Thoracic aorta (tissue), 2 donors: ENCODE data around the gene TPSAB1. TPM values are rescaled to one million over a fixed set of nuclear protein-coding genes. Genes with fewer than 3 reads are reported as not detected.

Experiments
- ATAC-seq: fragments of 150-250 bp; one replicate; pipeline ENCODE4 v1.8.0; 2017; ENCODE audit warnings: low read depth; ENCODE audit not compliant: insufficient number of reproducible peaks, low FRiP score
- DNase-seq: peaks from one replicate; pipeline ENCODE4 v3.0.0-alpha.2; 2020; ENCODE audit warnings: low spot score
- H3K27ac ChIP-seq, 2 donors: fragments of 200-600 bp; sonication (generic); 1 replicate in 1 of 2; 2 replicates in 1 of 2; pipeline ENCODE4 v1.5.1; 2016; ENCODE audit warnings: mild to moderate bottlenecking in 2 of 2, moderate library complexity in 2 of 2
- H3K27me3 ChIP-seq: fragments of 200-600 bp; sonication (generic); replicated peaks from 2 replicates; pipeline ENCODE4 v1.6.0; 2016; ENCODE audit warnings: mild to moderate bottlenecking; ENCODE audit not compliant: insufficient read depth
- H3K36me3 ChIP-seq: fragments of 200-600 bp; sonication (generic); one replicate; pipeline ENCODE4 v1.5.1; 2016
- H3K4me1 ChIP-seq, 2 donors: fragments of 200-600 bp; sonication (generic); 1 replicate in 1 of 2; 2 replicates in 1 of 2; pipeline versions ENCODE4 v1.5.1 to v1.6.0; 2016; ENCODE audit warnings: low read depth in 2 of 2, mild to moderate bottlenecking in 1 of 2; ENCODE audit not compliant: control insufficient read depth in 1 of 2
- H3K4me3 ChIP-seq: fragments of 200-600 bp; sonication (generic); 2 replicates; pipeline ENCODE4 v1.5.1; 2016; ENCODE audit warnings: mild to moderate bottlenecking
- H3K9me3 ChIP-seq: fragments of 200-600 bp; sonication (generic); 2 replicates; pipeline ENCODE4 v1.5.1; 2016
- CTCF ChIP-seq: fragments of 200-600 bp; sonication (generic); IDR thresholded peaks from one replicate; pipeline ENCODE4 v1.5.1; 2019; ENCODE audit warnings: antibody characterized with exemption
- total RNA-seq, 2 donors: library from RNA; depleted of rRNA; stranded (reverse); fragments of >200 nt; gene quantifications; one replicate each; pipeline versions ENCODE4 v1.1.0 to v1.2.3, GENCODE V29; 2016

The TPSAB1 gene
- total RNA-seq, 2 donors from 2014 or later, result 26.0 to 164 TPM

GRCh38 chr16:1221628-1222552, 18.6 kb upstream of the TPSAB1 start:
- Histone ChIP-seq H3K4me3 (no peak overlapping the region), H3K9me3 (no peaks in the 10 kb centered on the region), H3K27me3 (no peaks in the 10 kb centered on the region), H3K36me3 (no peaks in the 10 kb centered on the region), H3K27ac (no peak overlapping the region), H3K4me1 (no peaks in the 10 kb centered on the region)
- no peak for TF ChIP-seq CTCF
- DNase-seq (no peak), ATAC-seq (no peak)

GRCh38 chr16:1222553-1223354, 17.8 kb upstream of the TPSAB1 start:
- H3K27ac ChIP-seq, result no peak overlapping the region
- DNase-seq (no peak), ATAC-seq (no peak)
- H3K9me3 ChIP-seq, result no peaks in the 10 kb centered on the region
- H3K4me3 ChIP-seq, result no peak overlapping the region
- no peaks in the 10 kb centered on the region for H3K4me1 ChIP-seq
- H3K36me3 ChIP-seq, result no peaks in the 10 kb centered on the region
- no peaks in the 10 kb centered on the region for H3K27me3 ChIP-seq
- TF ChIP-seq CTCF, result no peak

- ATAC-seq (no peak), DNase-seq (no peak)
- no peaks in the 10 kb centered on the region for H3K36me3 ChIP-seq
- no peak for TF ChIP-seq CTCF
- H3K9me3 ChIP-seq, result no peaks in the 10 kb centered on the region
- H3K27me3 ChIP-seq, result no peaks in the 10 kb centered on the region
- no peak overlapping the region for H3K4me3 ChIP-seq
- no peak overlapping the region for H3K27ac ChIP-seq
- H3K4me1 ChIP-seq, result no peaks in the 10 kb centered on the region
Measured at GRCh38 chr16:1223355-1224214, 16.9 kb upstream of the TPSAB1 start.

- ATAC-seq (no peak), DNase-seq (no peak)
- H3K9me3 ChIP-seq, result no peaks in the 10 kb centered on the region
- no peaks in the 10 kb centered on the region for H3K27me3 ChIP-seq
- no peak for TF ChIP-seq CTCF
- H3K4me1 ChIP-seq, result no peaks in the 10 kb centered on the region
- H3K27ac ChIP-seq, result no peak overlapping the region
- no peak overlapping the region for H3K4me3 ChIP-seq
- no peaks in the 10 kb centered on the region for H3K36me3 ChIP-seq
Measured at GRCh38 chr16:1224558-1224957, 15.9 kb upstream of the TPSAB1 start.
